Right cardiac atrium (tissue), 5 donors: ENCODE measurements around the gene DNAH7. TPM values are rescaled to one million over a fixed set of nuclear protein-coding genes. Genes with fewer than 3 reads are reported as not detected.

Source experiments
- ATAC-seq, 2 donors: fragments of 200-7000 bp; cut with Tn5 transposase; one replicate each; pipeline versions ENCODE4 v1.8.0 to v1.9.1; 2020; ENCODE audit warnings: moderate library complexity in 2 of 2, mild to moderate bottlenecking in 1 of 2
- DNase-seq, 3 donors: peaks; one replicate each; pipeline ENCODE4 v3.0.0-alpha.2; 2020
- H3K27ac ChIP-seq: one replicate; pipeline ENCODE4 v1.5.1; 2013; ENCODE audit warnings: mild to moderate bottlenecking, low read length, control low read depth, moderate library complexity
- H3K27me3 ChIP-seq: one replicate; pipeline ENCODE4 v1.6.1; 2013; ENCODE audit not compliant: control insufficient read depth, insufficient read depth
- H3K4me1 ChIP-seq: one replicate; pipeline ENCODE4 v1.6.1; 2013; ENCODE audit warnings: low read length; ENCODE audit not compliant: control insufficient read depth, insufficient read depth
- H3K4me3 ChIP-seq: one replicate; pipeline ENCODE4 v1.5.1; 2013; ENCODE audit warnings: low read length, control low read depth
- H3K9me3 ChIP-seq: one replicate; pipeline ENCODE4 v1.6.1; 2013; ENCODE audit warnings: low read length; ENCODE audit not compliant: control insufficient read depth
- WGBS: extraction: QIAGEN DNeasy Blood & Tissue Kit; methylation state at CpG from one replicate; pipeline ENCODE4 v1.1.7; 2013; 5-methylcytosine and 5-hydroxymethylcytosine counted together
- intact Hi-C, 4 donors: fragments of 100-400 bp; cut with DNase I; formaldehyde crosslinking; loops; one replicate each; pipeline versions ENCODE4 v1.11.0 to v1.14.0; 2022 to 2023
- polyA plus RNA-seq: library from polyadenylated mRNA; stranded (reverse); fragments of 200-250 nt; gene quantifications from one replicate; pipeline ENCODE4 v1.2.3, GENCODE V29; 2013
- total RNA-seq, 4 donors: library from RNA; stranded (reverse); fragmentation: NEBNext Ultra II Directional; extraction: Animal tissue kit (Norgen Biotek cat#: 25700); gene quantifications; one replicate each; pipeline ENCODE4 v1.2.1, GENCODE V29; 2021
- donor health status: healthy with polysubstance abuse.
- donor health status: DM: no; HTN: yes; CAD: no.
- donor health status: DM: no; HTN: no; CAD: no.
- donor health status: DM: no; HTN: yes; CAD: no; lungs with severe emphysema.
- donor health status: DM: yes; HTN: yes; CAD: no.

The DNAH7 gene
- total and polyA plus RNA-seq, 5 donors, result 0.16 to 0.77 (median 0.48) TPM

DNA sequence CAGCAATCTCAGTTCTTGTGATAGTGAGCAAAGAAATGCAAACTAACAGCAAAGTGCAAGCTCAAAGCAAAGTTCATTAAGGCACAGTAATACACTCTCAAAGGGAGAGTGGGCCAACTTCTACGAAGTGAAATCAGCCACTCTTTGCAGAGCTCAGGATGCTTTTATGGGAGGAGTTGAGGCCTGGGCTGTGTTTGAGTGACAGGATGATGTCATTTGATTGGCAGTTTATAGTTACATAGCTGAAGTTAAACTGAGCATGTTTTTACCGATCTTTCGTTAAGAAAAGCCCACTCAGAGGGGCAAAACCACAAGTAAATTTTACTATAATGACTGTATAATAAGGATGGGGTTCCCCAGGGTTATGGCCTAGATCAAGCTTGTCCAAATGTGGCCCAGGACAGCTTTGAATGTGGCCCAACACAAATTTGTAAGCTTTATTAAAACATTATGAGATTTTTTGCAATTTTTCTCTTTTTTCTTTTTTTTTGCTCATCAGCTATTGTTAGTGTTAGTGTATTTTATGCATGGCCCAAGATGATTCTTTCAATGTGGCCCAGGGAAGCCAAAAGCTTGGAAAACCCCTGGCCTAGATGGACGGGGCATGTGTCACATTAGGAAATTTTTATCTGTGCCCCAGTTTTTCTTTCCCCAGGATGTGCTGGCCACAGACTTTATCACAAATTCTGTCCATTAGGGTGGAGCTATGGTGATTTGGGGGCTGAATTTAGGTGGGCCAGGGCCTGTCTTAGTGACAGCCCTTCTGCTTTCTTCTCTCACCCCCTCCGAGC lies 8.3 kb upstream of the DNAH7 start:
- 64% methylated on average over 5 of the region's 5 CpGs for WGBS
- Histone ChIP-seq H3K27me3 (no peaks in the 10 kb centered on the region), H3K4me3 (no peak overlapping the region), H3K9me3 (no peaks in the 10 kb centered on the region), H3K4me1 (peaks cover 3% of the 10 kb centered on the region), H3K27ac (no peak overlapping the region)
- intact Hi-C loops, result loop anchor here in 2 of 4 donors (5.0 to 10.0 kb wide), 3 partner anchors 208 to 380 kb away; no protein-coding TSS in a partner anchor
- ATAC-seq, result no peak
- DNase-seq, result no peak

DNA sequence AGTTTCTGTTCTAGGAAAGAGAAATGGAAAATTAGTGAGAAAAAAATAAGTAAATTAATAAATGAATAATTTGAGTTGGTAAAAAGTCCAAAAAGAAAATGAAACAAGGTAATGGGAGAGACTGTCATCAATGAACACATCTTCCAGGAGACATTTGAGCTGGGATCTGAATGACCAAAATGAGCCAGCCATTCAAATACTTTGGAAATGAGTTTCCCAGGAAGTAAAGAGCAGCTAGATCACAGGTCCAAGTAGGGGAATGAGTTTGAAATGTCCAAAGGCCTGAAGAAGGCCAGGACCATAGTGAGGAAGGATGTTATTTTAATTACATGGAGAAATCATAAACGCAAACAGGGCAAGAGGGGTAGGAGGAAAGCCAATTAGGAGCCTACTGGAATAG lies 6.6 kb upstream of the DNAH7 start:
- ATAC-seq (no peak), DNase-seq (no peak)
- intact Hi-C loops, result loop anchor here in 2 of 4 donors (5.0 to 10.0 kb wide), 3 partner anchors 210 to 382 kb away; no protein-coding TSS in a partner anchor
- no peak overlapping the region for H3K27ac ChIP-seq
- no peaks in the 10 kb centered on the region for H3K9me3 ChIP-seq
- H3K4me1 ChIP-seq, result peaks cover 3% of the 10 kb centered on the region
- 0% methylated on average over 1 of the region's 1 CpG for WGBS
- no peaks in the 10 kb centered on the region for H3K27me3 ChIP-seq
- no peak overlapping the region for H3K4me3 ChIP-seq

DNA sequence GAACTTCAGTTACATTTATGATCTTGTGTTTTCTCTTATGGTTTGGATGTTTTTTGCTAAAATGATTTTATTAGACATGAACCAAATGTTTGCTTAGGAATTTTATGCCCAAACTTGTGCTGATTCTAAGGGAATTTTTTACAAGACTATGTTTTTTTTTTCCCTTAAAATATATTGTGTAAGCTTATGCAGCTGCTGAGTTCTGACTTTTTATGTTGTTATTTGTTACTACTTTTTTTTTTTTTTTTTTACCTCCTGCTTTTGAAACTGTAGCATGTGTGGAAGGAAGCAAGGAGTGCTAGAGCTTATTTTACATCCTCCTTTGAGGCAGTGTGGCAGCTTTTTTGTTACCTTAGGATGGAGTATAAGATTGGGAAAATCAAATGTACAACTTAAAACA lies 6.0 kb upstream of the DNAH7 start:
- Histone ChIP-seq H3K4me1 (no peaks in the 10 kb centered on the region), H3K27me3 (no peaks in the 10 kb centered on the region), H3K9me3 (no peaks in the 10 kb centered on the region), H3K27ac (no peak overlapping the region), H3K4me3 (no peak overlapping the region)
- no peak for DNase-seq
- intact Hi-C loops, result loop anchor here in 2 of 4 donors (5.0 to 10.0 kb wide), 3 partner anchors 210 to 383 kb away; no protein-coding TSS in a partner anchor
- no peak for ATAC-seq

DNA sequence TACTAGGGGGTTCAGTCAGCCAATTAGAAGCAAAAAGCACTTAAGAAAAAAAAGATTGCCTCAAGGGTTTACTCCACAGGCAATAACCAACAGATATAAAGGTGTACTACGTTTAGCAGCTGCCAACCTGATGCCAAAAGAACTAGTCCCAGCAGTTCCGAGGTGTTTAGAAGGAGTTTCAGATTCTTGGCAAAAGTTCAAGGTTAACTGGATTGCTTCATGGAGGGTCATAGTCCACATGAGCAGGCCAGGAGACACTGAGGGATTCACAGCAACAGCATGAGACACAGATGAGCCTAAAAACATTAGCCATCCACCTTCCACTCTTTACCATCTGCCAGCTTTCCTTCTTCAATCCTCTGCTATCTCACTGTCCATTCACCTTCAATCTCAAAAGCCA lies 4.9 kb upstream of the DNAH7 start:
- Histone ChIP-seq H3K4me1 (no peaks in the 10 kb centered on the region), H3K4me3 (no peak overlapping the region), H3K27me3 (no peaks in the 10 kb centered on the region), H3K9me3 (no peaks in the 10 kb centered on the region), H3K27ac (no peak overlapping the region)
- DNase-seq, result no peak
- WGBS, result 45% methylated on average over 2 of the region's 2 CpGs
- intact Hi-C loops, result loop anchor here in 2 of 4 donors (10.0 kb wide), 2 partner anchors 211 to 261 kb away; no protein-coding TSS in a partner anchor
- no peak for ATAC-seq

DNA sequence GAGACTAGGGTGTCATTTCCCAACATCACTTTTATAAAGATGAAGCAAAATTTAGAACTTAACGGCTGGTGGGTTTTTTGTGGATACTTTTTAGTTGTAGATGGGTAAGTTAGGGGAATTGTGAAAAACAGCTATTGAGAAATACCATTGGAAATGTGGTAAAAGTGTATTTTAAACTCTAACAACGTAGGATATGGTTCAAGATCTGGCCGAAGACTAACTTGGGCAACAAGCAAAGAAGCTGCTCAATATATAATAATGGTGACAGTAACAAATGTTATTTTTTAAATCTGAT lies 1.6 kb downstream of the DNAH7 start:
- WGBS, result 19% methylated on average over 3 of the region's 3 CpGs
- Histone ChIP-seq H3K4me1 (no peaks in the 10 kb centered on the region), H3K9me3 (no peaks in the 10 kb centered on the region), H3K4me3 (no peak overlapping the region), H3K27me3 (no peaks in the 10 kb centered on the region), H3K27ac (no peak overlapping the region)
- DNase-seq (no peak), ATAC-seq (no peak)
- intact Hi-C loops, result loop anchor here in 1 of 4 donors (5.0 kb wide), 1 partner anchor 405 kb away; no protein-coding TSS in a partner anchor

DNA sequence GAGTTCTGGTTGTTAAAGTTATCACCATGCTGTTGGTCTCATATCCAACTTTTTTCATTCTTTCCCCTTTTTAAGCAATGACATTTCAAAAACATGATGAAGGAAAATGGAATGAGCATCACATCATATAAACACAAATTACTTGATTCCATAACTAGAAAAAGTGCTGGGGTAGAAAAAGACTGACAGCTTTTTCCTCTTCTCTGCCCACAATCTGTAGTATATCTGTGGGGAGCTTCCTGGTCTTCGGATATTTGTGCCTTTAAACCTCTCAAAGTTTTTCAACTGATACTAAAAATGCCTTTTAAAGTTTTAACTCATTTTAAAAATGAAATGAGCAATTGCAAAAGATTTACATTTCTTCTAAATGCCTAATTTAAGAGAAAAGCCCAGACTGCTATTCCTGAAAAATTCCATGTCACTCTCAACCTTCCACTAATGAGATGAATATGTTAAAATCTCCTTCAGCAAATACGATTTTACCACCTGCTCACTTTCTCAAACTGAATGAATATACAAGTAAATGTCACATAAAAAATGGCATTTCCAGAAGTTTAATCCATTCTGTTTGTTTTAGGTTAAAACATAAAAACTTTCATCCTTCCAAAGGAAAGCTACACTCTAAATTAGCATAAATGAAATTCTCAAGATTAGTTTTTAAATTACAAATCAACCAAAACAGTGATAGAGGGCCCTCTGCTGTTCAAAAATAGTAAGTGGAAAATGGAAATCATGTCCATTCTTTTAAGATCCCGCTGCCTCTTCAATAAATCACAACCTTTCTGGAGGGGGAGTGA lies 2.1 kb downstream of the DNAH7 start:
- no peak for DNase-seq
- Histone ChIP-seq H3K4me1 (no peaks in the 10 kb centered on the region), H3K27ac (no peak overlapping the region), H3K9me3 (no peaks in the 10 kb centered on the region), H3K4me3 (no peak overlapping the region), H3K27me3 (no peaks in the 10 kb centered on the region)
- no peak for ATAC-seq
- WGBS, result 43% methylated on average over 3 of the region's 3 CpGs
- intact Hi-C loops, result loop anchor here in 1 of 4 donors (5.0 kb wide), 1 partner anchor 404 kb away; no protein-coding TSS in a partner anchor

DNA sequence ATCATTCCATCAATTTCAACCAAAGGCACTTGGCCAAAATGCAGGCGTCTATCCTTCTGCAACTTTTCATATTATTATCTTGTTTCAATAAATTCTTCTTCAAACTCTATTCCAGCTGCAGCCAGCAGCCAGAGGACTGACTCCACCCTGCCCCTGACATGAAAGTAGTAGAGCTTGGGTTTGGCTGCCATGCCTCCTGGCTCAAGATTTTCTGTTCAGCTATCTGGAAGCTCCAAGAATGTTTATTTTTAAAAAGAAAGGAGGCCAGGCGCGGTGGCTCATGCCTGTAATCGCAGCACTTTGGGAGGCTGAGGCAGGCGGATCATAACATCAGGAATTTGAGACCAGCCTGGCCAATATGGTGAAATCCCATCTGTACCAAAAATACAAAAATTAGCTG lies 4.9 kb downstream of the DNAH7 start:
- Histone ChIP-seq H3K27me3 (no peaks in the 10 kb centered on the region), H3K9me3 (no peaks in the 10 kb centered on the region), H3K4me1 (no peaks in the 10 kb centered on the region), H3K4me3 (no peak overlapping the region), H3K27ac (no peak overlapping the region)
- 77% methylated on average over 5 of the region's 5 CpGs for WGBS
- intact Hi-C loops, result no loop called here
- no peak for DNase-seq
- no peak for ATAC-seq

DNA sequence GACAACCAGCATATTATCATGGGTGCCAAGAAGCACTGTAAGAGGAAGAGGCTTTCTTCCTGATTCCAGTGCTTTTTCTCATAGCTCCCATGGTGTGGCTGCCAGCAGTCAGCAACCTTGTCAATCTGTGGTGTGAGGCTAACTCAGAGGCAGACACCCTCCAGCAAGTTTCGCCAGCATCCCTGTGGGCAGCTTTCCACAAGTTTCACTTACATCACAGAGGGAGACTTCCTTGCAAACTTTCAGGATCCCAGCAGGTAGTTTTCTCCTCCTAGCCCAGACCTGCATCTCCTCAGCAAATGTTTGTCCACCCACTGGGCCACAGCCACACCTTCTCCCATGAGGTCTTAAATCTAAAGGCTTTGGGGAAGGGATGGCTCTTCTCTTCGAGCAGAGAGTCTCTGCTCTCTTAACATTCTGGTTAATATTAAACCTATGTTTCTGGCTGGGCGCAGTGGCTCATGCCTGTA lies 9.1 kb downstream of the DNAH7 start:
- 61% methylated on average over 3 of the region's 3 CpGs for WGBS
- H3K27ac ChIP-seq, result no peak overlapping the region
- no peaks in the 10 kb centered on the region for H3K27me3 ChIP-seq
- DNase-seq, result no peak
- no peak overlapping the region for H3K4me3 ChIP-seq
- intact Hi-C loops, result no loop called here
- ATAC-seq, result no peak
- no peaks in the 10 kb centered on the region for H3K4me1 ChIP-seq
- no peaks in the 10 kb centered on the region for H3K9me3 ChIP-seq

DNA sequence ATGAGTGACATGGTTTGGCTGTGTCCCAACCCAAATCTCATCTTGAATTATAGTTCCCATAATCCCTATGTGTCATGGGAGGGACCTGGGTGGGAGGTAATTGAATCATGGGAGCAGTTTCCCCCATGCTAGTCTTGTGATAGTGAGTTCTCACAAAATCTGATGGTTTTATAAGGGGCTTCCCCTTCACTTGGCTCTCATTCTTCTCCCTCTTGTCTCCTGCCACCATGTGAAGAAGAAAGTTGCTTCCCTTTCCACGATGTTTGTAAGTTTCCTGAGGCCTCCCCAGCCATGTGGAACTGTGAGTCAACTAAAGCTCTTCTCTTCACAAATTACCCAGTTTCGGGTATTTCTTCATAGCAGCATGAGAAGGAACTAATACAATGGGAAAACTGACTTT lies 14.0 kb downstream of the DNAH7 start:
- H3K27me3 ChIP-seq, result no peaks in the 10 kb centered on the region
- no peaks in the 10 kb centered on the region for H3K9me3 ChIP-seq
- DNase-seq (no peak), ATAC-seq (no peak)
- no peaks in the 10 kb centered on the region for H3K4me1 ChIP-seq
- intact Hi-C loops, result no loop called here
- H3K4me3 ChIP-seq, result no peak overlapping the region
- no peak overlapping the region for H3K27ac ChIP-seq
- 71% methylated on average over 2 of the region's 2 CpGs for WGBS

DNA sequence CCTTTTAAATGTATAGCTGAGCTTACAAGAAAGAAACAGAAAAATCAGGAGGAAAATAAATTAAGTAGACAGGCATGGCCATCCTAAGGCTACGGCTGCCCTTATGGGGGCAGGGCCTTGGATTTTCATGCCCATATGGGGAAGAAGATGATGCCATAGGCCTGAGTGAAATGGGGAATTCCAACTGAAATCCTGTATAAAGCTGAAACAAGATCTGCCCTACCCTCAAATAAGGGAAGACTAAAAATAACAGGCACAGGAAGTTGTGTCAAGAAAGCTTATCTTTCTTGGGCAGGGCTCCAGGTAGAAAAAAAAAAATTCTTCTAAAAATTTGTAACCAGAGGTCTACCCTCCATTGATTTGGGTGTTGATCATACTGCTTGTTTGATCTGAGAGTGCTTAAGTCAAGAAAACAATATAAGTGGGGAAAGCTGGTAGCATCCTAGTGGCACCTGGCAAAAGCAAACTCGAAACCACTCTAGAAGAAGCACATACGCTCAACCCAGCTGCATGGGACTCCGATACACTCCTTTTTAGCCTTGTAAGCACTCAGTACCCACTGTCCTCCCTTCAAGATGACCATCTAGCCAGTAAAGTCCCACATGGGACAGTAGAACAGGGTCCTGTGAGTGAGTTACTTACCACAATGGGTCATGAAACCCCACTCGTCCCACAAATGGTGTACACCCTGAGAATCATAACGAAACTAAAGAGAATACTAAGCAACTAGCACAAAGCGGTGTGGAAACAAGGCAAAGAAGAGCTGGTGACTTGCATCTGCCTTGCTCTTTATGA lies 22.3 kb downstream of the DNAH7 start:
- WGBS, result 85% methylated on average over 7 of the region's 7 CpGs
- ATAC-seq, result no peak
- no peak for DNase-seq
- Histone ChIP-seq H3K4me3 (no peak overlapping the region), H3K27me3 (no peaks in the 10 kb centered on the region), H3K27ac (no peak overlapping the region), H3K9me3 (no peaks in the 10 kb centered on the region), H3K4me1 (peaks cover 1% of the 10 kb centered on the region)
- intact Hi-C loops, result no loop called here
